Measurements from ENCODE around the gene OR51D1.
A peak's percentile ranks its signal among the peaks of the same experiment; 100 is the strongest.

The OR51D1 gene

GRCh38 chr11:4615856-4616444 is 21.3 kb upstream of the OR51D1 start:
- H3K9me3 ChIP-seq (ENCODE audit: control insufficient read depth, insufficient read depth, low read length), result no peaks in the 10 kb centered on the region
- H3K79me2 ChIP-seq (ENCODE audit: control insufficient read depth, low read length), result no peaks in the 10 kb centered on the region
- no peak overlapping the region for H3K27ac ChIP-seq (ENCODE audit: low read depth, low read length)
- TF ChIP-seq CTCF (IDR thresholded peaks at IDR 0.05; ENCODE audit: low read depth, low read length, poor library complexity, severe bottlenecking) (no peak), EZH2phosphoT487 (IDR thresholded peaks at IDR 0.05; ENCODE audit: borderline replicate concordance, low read length) (no peak)
- no peaks in the 10 kb centered on the region for H3F3A ChIP-seq (ENCODE audit: control insufficient read depth, insufficient read depth)
- H3K4me1 ChIP-seq (ENCODE audit: control insufficient read depth, low read length), result no peaks in the 10 kb centered on the region
- H3K4me3 ChIP-seq (ENCODE audit: low read length), result no peak overlapping the region
- no peaks in the 10 kb centered on the region for H3K9me2 ChIP-seq (replicated peaks; ENCODE audit: control insufficient read depth, low read length)
- no peaks in the 10 kb centered on the region for H4K20me1 ChIP-seq (ENCODE audit: control insufficient read depth, insufficient read depth, low read depth, low read length)
- no peaks in the 10 kb centered on the region for H3K27me3 ChIP-seq (ENCODE audit: control insufficient read depth, low read length)
- no peak overlapping the region for H3K4me2 ChIP-seq (ENCODE audit: low read length)
- H3K36me3 ChIP-seq (ENCODE audit: control insufficient read depth, low read length), result no peaks in the 10 kb centered on the region

GRCh38 chr11:4619514-4619913 is 17.8 kb upstream of the OR51D1 start:
- Histone ChIP-seq H3K4me1 (ENCODE audit: control insufficient read depth, low read length) (no peaks in the 10 kb centered on the region), H3K27ac (ENCODE audit: low read depth, low read length) (no peak overlapping the region), H3F3A (ENCODE audit: control insufficient read depth, insufficient read depth) (no peaks in the 10 kb centered on the region), H3K9me3 (ENCODE audit: control insufficient read depth, insufficient read depth, low read length) (no peaks in the 10 kb centered on the region), H4K20me1 (ENCODE audit: control insufficient read depth, insufficient read depth, low read depth, low read length) (no peaks in the 10 kb centered on the region), H3K27me3 (ENCODE audit: control insufficient read depth, low read length) (no peaks in the 10 kb centered on the region), H3K4me2 (ENCODE audit: low read length) (no peak overlapping the region), H3K36me3 (ENCODE audit: control insufficient read depth, low read length) (no peaks in the 10 kb centered on the region), H3K4me3 (ENCODE audit: low read length) (no peak overlapping the region), H3K9me2 (replicated peaks; ENCODE audit: control insufficient read depth, low read length) (no peaks in the 10 kb centered on the region), H3K79me2 (ENCODE audit: control insufficient read depth, low read length) (no peaks in the 10 kb centered on the region)
- TF ChIP-seq EZH2phosphoT487 (IDR thresholded peaks at IDR 0.05; ENCODE audit: borderline replicate concordance, low read length) (no peak), CTCF (IDR thresholded peaks at IDR 0.05; ENCODE audit: low read depth, low read length, poor library complexity, severe bottlenecking) (no peak)

DNA sequence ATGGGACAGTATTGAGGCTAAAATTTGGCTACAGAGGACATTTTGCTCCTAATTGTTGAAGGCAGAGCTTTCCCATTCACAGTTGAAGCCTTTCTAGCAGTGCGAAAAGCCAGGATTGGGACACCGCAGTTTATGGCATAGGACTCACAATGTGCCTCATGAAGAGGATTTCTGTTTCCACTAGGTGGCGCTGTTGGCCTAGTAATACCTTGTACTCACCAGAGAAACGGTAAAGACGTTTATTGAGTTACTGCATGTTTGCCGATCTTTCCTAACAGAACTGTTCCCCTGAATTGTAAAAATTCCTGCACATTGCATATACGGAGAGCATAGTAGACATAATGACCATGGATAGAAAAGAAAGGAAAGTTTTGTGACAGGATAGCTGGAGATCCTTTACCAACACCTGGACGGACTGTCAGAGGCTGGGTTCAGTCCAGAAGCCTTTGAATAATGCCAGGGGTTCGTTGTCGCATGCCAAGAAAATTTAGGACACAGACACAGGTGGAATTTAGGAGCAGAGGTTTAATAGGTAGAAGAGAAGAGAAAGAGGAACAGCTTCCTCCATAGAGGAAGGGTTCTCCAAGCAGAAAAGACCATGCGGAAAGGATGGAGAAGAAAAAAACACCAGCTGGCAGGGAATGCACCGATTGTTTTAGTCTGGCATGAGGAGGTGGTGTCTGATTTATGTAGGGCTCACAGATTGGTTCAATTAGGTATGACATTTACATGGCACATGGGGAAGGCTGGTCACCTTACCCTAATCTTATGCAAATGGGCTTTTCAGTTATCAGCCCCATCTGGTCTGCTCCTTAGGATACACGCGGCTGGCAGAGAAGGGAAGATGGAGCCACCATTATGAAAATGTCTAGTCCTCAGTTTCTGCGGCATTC is 10.8 kb upstream of the OR51D1 start:
- Histone ChIP-seq H3K79me2 (ENCODE audit: control insufficient read depth, low read length) (no peaks in the 10 kb centered on the region), H3K9me3 (ENCODE audit: control insufficient read depth, insufficient read depth, low read length) (no peaks in the 10 kb centered on the region), H4K20me1 (ENCODE audit: control insufficient read depth, insufficient read depth, low read depth, low read length) (no peaks in the 10 kb centered on the region), H3K36me3 (ENCODE audit: control insufficient read depth, low read length) (no peaks in the 10 kb centered on the region), H3F3A (ENCODE audit: control insufficient read depth, insufficient read depth) (no peaks in the 10 kb centered on the region), H3K27me3 (ENCODE audit: control insufficient read depth, low read length) (0 out of 2 replicates have a peak, but pooled peaks cover 2% of the 10 kb centered on the region), H3K27ac (ENCODE audit: low read depth, low read length) (no peak overlapping the region), H3K4me2 (ENCODE audit: low read length) (no peak overlapping the region), H3K4me3 (ENCODE audit: low read length) (no peak overlapping the region), H3K4me1 (ENCODE audit: control insufficient read depth, low read length) (no peaks in the 10 kb centered on the region), H3K9me2 (replicated peaks; ENCODE audit: control insufficient read depth, low read length) (no peaks in the 10 kb centered on the region)
- TF ChIP-seq CTCF (IDR thresholded peaks at IDR 0.05; ENCODE audit: low read depth, low read length, poor library complexity, severe bottlenecking) (peak; percentile 80), EZH2phosphoT487 (IDR thresholded peaks at IDR 0.05; ENCODE audit: borderline replicate concordance, low read length) (no peak)

Measured in DOHH2 (cell line).